ENCODE data around the gene PSIP1. TPM values are rescaled to one million over a fixed set of nuclear protein-coding genes. Genes with fewer than 3 reads are reported as not detected.
A peak's percentile ranks its signal among the peaks of the same experiment; 100 is the strongest.

The PSIP1 gene
- total and polyA plus RNA-seq, 9 of the 15 experiments (the other 6 are each of a cell fraction or from before 2014, with no cell fraction given): 18.8 to 119 (median 59.9) TPM

GRCh38 chr9:15510789-15511575, at the start of gene PSIP1 (continued):
- TF ChIP-seq, protein P1, sequence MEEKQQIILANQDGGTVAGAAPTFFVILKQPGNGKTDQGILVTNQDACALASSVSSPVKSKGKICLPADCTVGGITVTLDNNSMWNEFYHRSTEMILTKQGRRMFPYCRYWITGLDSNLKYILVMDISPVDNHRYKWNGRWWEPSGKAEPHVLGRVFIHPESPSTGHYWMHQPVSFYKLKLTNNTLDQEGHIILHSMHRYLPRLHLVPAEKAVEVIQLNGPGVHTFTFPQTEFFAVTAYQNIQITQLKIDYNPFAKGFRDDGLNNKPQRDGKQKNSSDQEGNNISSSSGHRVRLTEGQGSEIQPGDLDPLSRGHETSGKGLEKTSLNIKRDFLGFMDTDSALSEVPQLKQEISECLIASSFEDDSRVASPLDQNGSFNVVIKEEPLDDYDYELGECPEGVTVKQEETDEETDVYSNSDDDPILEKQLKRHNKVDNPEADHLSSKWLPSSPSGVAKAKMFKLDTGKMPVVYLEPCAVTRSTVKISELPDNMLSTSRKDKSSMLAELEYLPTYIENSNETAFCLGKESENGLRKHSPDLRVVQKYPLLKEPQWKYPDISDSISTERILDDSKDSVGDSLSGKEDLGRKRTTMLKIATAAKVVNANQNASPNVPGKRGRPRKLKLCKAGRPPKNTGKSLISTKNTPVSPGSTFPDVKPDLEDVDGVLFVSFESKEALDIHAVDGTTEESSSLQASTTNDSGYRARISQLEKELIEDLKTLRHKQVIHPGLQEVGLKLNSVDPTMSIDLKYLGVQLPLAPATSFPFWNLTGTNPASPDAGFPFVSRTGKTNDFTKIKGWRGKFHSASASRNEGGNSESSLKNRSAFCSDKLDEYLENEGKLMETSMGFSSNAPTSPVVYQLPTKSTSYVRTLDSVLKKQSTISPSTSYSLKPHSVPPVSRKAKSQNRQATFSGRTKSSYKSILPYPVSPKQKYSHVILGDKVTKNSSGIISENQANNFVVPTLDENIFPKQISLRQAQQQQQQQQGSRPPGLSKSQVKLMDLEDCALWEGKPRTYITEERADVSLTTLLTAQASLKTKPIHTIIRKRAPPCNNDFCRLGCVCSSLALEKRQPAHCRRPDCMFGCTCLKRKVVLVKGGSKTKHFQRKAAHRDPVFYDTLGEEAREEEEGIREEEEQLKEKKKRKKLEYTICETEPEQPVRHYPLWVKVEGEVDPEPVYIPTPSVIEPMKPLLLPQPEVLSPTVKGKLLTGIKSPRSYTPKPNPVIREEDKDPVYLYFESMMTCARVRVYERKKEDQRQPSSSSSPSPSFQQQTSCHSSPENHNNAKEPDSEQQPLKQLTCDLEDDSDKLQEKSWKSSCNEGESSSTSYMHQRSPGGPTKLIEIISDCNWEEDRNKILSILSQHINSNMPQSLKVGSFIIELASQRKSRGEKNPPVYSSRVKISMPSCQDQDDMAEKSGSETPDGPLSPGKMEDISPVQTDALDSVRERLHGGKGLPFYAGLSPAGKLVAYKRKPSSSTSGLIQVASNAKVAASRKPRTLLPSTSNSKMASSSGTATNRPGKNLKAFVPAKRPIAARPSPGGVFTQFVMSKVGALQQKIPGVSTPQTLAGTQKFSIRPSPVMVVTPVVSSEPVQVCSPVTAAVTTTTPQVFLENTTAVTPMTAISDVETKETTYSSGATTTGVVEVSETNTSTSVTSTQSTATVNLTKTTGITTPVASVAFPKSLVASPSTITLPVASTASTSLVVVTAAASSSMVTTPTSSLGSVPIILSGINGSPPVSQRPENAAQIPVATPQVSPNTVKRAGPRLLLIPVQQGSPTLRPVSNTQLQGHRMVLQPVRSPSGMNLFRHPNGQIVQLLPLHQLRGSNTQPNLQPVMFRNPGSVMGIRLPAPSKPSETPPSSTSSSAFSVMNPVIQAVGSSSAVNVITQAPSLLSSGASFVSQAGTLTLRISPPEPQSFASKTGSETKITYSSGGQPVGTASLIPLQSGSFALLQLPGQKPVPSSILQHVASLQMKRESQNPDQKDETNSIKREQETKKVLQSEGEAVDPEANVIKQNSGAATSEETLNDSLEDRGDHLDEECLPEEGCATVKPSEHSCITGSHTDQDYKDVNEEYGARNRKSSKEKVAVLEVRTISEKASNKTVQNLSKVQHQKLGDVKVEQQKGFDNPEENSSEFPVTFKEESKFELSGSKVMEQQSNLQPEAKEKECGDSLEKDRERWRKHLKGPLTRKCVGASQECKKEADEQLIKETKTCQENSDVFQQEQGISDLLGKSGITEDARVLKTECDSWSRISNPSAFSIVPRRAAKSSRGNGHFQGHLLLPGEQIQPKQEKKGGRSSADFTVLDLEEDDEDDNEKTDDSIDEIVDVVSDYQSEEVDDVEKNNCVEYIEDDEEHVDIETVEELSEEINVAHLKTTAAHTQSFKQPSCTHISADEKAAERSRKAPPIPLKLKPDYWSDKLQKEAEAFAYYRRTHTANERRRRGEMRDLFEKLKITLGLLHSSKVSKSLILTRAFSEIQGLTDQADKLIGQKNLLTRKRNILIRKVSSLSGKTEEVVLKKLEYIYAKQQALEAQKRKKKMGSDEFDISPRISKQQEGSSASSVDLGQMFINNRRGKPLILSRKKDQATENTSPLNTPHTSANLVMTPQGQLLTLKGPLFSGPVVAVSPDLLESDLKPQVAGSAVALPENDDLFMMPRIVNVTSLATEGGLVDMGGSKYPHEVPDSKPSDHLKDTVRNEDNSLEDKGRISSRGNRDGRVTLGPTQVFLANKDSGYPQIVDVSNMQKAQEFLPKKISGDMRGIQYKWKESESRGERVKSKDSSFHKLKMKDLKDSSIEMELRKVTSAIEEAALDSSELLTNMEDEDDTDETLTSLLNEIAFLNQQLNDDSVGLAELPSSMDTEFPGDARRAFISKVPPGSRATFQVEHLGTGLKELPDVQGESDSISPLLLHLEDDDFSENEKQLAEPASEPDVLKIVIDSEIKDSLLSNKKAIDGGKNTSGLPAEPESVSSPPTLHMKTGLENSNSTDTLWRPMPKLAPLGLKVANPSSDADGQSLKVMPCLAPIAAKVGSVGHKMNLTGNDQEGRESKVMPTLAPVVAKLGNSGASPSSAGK (IDR thresholded peaks at IDR 0.05): peak; percentile 74
- TF ChIP-seq KLF10 (CRISPR knock-in tag; IDR thresholded peaks at IDR 0.05): no peak
- TF ChIP-seq ZNF695 (CRISPR knock-in tag; IDR thresholded peaks at IDR 0.05): no peak
- no peak for TF ChIP-seq OTX1 (CRISPR knock-in tag; IDR thresholded peaks at IDR 0.05)
- TF ChIP-seq GMEB1 (CRISPR knock-in tag; IDR thresholded peaks at IDR 0.05): peak; percentile 40; the same call in 1 of the 2 replicates
- TF ChIP-seq POLR2AphosphoS2 (IDR thresholded peaks at IDR 0.05; ENCODE audit: low read length): no peak
- TF ChIP-seq PHF8 (IDR thresholded peaks at IDR 0.05; ENCODE audit: borderline replicate concordance, low read length): peak; percentile 87; the same call in 1 of the 2 replicates
- TF ChIP-seq RHOXF2B (CRISPR knock-in tag; conservative IDR thresholded peaks at IDR 0.05): no peak
- no peak; the same call in 1 of the 2 replicates for TF ChIP-seq TEAD4 (IDR thresholded peaks at IDR 0.05; ENCODE audit: low read length)
- TF ChIP-seq TEAD4 (CRISPR knock-in tag; IDR thresholded peaks at IDR 0.05; ENCODE audit: borderline replicate concordance): no peak
- 0 out of 2 replicates have a peak, but pooled peaks have one; percentile 24 for TF ChIP-seq KLF1 (tag; IDR thresholded peaks at IDR 0.05)
- TF ChIP-seq TBP (optimal IDR thresholded peaks at IDR 0.05; ENCODE audit: low read depth, low read length): peak; percentile 77
- TF ChIP-seq SIN3A (IDR thresholded peaks at IDR 0.05; ENCODE audit: borderline replicate concordance in 2 of 2, control insufficient read depth in 1 of 2, low read depth in 2 of 2, low read length in 2 of 2): 0 out of 4 replicates have a peak, but pooled peaks have one; percentile 19 to 26

Measured in K562 (cell line).